Stimulated activated CD8-positive, alpha-beta memory T cell treated with anti-CD3 and anti-CD28 coated beads, Interleukin-4, amount 100 ng/mL, for 24 hours (primary cell): ENCODE data around the gene HLCS.

Experiments
- DNase-seq: peaks from one replicate; pipeline ENCODE4 v3.0.0-alpha.2; 2020; ENCODE audit warnings: low read depth

HLCS gene

GRCh38 chr21:36985751-36986594 is 19.5 kb upstream of the HLCS start:
- no peak for DNase-seq

- DNase-seq = no peak
Observed at GRCh38 chr21:36981977-36982700, 15.7 kb upstream of the HLCS start.

GRCh38 chr21:36981049-36981391 is 14.6 kb upstream of the HLCS start:
- no peak for DNase-seq

GRCh38 chr21:36980280-36981048 is 14.0 kb upstream of the HLCS start:
- no peak for DNase-seq

- no peak for DNase-seq
Observed at GRCh38 chr21:36976882-36977651, 10.6 kb upstream of the HLCS start.

GRCh38 chr21:36976228-36976861 is 9.9 kb upstream of the HLCS start:
- no peak for DNase-seq

- DNase-seq = no peak
Observed at GRCh38 chr21:36974851-36975192, 8.4 kb upstream of the HLCS start.

- DNase-seq = no peak
Observed at GRCh38 chr21:36973986-36974850, 7.7 kb upstream of the HLCS start.

GRCh38 chr21:36968976-36969375 is 2.5 kb upstream of the HLCS start:
- DNase-seq = no peak

- no peak for DNase-seq
Observed at GRCh38 chr21:36968414-36968813, 1.9 kb upstream of the HLCS start.

GRCh38 chr21:36966821-36967768 is 626 bp upstream of the HLCS start:
- no peak for DNase-seq

- DNase-seq = no peak
Observed at GRCh38 chr21:36965720-36966065, 776 bp downstream of the HLCS start.

- no peak for DNase-seq
Observed at GRCh38 chr21:36964827-36965719, 1.4 kb downstream of the HLCS start.

GRCh38 chr21:36964398-36964797 is 2.1 kb downstream of the HLCS start:
- DNase-seq = no peak

- no peak for DNase-seq
Observed at GRCh38 chr21:36962098-36962780, 4.2 kb downstream of the HLCS start.

- DNase-seq = no peak
Observed at GRCh38 chr21:36960676-36961284, 5.7 kb downstream of the HLCS start.

- no peak for DNase-seq
Observed at GRCh38 chr21:36959020-36959835, 7.2 kb downstream of the HLCS start.
